GM21390 (cell line): ENCODE data around the gene CDHR3.
A peak's percentile ranks its signal among the peaks of the same experiment; 100 is the strongest.

Experiments
- ATAC-seq: cut with Tn5 transposase; IDR thresholded peaks from one replicate; pipeline ENCODE4 v1.9.1; 2021; ENCODE audit not compliant: unreplicated experiment

CDHR3 gene

GRCh38 chr7:106062006-106062405 lies 98.9 kb downstream of the CDHR3 start:
- ATAC-seq, result no peak

- ATAC-seq, result no peak
These were observed 99.5 kb downstream of the CDHR3 start for GRCh38 chr7:106062521-106062931.

GRCh38 chr7:106063024-106063423 lies 100.0 kb downstream of the CDHR3 start:
- no peak for ATAC-seq

DNA sequence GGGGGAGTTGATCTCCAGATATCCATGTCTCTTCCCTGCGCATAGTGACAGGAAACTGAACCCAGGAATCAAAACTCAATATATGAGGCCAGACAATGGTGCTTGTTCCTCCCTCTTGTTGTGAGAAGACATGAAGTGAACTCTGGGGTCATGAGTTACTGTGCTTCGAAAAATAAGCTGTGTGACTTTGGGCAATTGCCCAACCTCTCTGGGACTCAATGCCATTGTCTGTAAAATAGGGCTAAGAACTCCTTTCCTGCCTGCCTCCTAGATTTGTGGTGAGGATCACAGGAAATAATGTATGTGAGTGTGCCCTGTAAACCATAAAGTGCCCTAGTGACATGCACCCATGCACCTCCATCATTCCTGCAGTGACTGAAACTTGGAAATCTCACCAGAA lies 100.6 kb downstream of the CDHR3 start:
- no peak for ATAC-seq

DNA sequence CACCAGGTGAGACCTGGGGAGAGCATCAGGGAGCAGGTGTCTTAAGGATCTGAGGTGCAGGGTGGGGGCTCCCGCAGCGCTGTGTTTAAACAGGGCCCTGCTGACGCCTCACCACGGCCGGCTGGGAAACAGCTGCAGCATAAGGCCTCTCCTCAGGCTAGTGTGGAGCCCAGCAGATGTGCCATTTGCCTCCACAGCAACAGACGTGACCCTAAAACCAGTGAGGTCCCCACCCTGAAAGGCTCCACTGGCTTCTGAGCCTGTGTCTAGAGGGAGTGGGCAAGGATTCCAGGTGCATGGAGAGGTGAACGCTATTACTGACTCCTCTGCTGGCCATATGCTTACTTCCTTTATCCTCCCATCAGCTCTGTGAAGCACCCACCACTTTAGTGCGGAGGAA lies 101.3 kb downstream of the CDHR3 start:
- no peak for ATAC-seq

- ATAC-seq, result no peak
These were observed 101.9 kb downstream of the CDHR3 start for GRCh38 chr7:106064771-106065574.

- no peak for ATAC-seq
These were observed 102.8 kb downstream of the CDHR3 start for GRCh38 chr7:106065575-106066500.

- ATAC-seq, result no peak
These were observed 104.6 kb downstream of the CDHR3 start for GRCh38 chr7:106067678-106068077.

- ATAC-seq, result no peak
These were observed 105.5 kb downstream of the CDHR3 start for GRCh38 chr7:106068538-106068961.

- no peak for ATAC-seq
These were observed 105.9 kb downstream of the CDHR3 start for GRCh38 chr7:106068986-106069385.

- ATAC-seq, result no peak
These were observed 106.6 kb downstream of the CDHR3 start for GRCh38 chr7:106069471-106070200.

GRCh38 chr7:106070201-106070551 lies 107.1 kb downstream of the CDHR3 start:
- ATAC-seq, result no peak

GRCh38 chr7:106070567-106071254 lies 107.6 kb downstream of the CDHR3 start:
- no peak for ATAC-seq

DNA sequence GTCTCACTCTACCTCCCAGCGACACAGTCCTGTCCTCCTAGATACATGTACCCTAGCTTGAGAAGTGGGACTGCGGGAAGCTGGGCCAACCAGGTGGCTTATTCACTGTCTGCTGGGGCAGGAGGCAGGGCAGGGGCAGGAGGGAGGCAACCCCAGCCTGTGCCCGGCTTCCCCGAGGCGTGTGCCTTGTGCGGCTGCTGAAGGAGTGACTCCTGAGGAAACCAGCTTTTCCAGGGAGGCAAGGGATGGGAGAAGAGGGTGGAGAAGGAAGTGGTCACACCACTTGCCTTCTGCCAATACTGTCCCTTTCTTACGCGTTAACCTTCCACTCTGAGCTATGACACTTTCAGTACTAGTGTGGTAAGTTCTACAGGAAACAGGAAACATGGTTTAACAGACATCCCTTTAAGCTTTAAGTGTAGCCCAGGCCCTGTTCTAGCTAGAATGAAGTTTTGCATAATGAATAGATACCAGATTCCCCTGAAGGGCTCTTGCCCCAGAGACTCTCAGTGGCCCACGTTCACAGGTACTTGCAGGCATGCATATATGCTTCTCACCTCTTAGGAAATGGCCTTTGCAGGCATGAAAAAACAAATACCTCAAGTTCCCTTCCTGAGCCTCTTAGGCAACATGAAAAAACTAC lies 108.4 kb downstream of the CDHR3 start:
- ATAC-seq, result peak; percentile 92

DNA sequence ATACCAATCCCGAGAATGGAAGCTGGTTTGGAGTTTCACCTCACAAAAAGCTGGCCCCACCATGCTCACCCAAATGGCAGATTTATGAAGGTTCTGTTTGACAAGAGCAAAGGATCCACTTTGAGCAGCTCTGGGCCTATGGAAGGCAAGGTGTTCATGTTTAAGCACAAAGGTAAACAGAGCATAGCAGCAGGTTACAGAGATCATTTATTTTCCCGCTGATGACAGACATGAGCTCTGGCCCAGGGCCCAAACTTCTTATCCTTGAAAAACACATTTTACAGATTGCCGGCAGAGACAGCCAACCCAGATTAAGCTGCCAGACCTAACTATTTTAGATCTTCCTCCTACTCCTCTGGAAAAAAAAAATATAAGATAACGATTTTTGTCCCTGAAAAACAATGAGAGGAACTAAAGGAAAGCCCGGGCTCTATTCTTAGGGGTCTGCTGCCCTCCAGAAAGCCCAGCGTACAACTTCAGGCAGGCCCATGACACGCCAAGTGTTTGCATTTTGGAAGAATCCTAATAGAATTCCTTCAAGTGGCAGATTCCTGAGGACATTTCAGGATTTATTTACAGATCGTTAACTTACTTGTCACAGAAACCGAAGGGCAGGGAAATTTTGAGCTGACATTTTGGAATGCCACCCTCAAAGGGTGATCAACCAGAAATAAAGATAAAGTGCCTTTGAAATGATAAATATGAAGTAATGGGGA lies 109.1 kb downstream of the CDHR3 start:
- ATAC-seq, result peak; percentile 1

- ATAC-seq, result no peak
These were observed 109.6 kb downstream of the CDHR3 start for GRCh38 chr7:106072715-106073091.

DNA sequence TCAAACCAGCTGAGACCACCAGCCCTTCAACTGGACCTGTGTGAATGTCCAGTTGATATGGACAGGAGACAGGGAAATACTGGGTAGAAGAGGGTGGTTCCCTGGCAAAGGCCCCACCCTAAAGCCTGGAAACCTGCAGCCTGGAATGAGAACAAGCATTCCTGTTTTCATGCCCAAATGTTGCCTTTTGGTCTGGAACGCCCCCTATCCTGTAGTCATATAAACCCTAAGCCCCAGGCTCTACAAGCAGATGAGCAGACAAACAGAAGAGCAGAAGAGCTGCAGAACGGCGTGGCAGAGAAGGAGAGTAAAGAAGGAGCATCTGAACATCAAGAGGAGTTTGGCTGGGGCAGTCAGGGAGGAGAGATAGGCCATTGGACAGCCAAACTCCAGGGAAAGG lies 110.6 kb downstream of the CDHR3 start:
- no peak for ATAC-seq

DNA sequence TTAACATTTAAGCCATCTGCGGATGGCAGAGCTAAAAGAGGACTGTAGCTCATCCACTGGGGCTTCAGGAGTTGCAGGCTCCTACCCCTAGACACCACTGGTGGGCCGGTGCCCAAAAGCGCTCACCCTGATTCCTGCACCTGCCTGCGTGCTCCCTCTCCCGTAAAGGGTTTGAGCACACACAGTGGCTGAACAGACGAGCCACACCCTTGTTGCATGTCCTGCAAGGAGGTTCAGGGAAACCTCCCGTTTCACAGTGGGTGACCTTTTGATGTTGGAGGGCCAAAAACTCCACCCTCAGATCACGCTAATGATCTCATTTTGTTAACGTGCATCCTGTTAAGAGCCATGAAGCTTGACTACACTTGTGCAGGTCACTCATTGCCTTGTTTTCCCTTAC lies 111.2 kb downstream of the CDHR3 start:
- ATAC-seq, result no peak

- no peak for ATAC-seq
These were observed 112.9 kb downstream of the CDHR3 start for GRCh38 chr7:106075937-106076336.

DNA sequence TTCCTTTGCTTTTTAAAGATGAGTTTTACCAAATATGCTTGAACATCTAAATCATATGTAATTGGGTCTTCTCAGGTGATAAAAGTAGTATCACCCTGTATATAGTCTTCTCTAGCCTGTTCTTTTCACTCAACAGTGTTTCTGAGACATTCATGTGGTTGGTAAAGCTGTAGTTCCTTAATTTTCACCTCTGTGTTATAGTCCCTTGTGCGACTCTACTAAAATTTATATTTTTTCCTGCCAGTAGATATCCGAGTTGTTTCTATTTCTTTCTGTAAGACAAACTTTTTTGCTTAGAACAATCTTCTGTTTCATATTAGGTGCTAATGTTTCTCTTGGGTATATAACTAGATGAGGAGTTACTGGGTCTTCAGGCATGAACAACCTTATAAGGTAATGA lies 113.5 kb downstream of the CDHR3 start:
- no peak for ATAC-seq
